Breast epithelium (tissue), 4 donors: ENCODE results near the gene RCAN1. TPM values are rescaled to one million over a fixed set of nuclear protein-coding genes. Genes with fewer than 3 reads are reported as not detected.

Source experiments
- DNase-seq, 2 donors: peaks; one replicate each; pipeline ENCODE4 v3.0.0-alpha.2; 2019; ENCODE audit warnings: low spot score in 2 of 2
- H3K27ac ChIP-seq, 2 donors: fragments of 200-600 bp; sonication (generic) in 1 of 2; one replicate each; pipeline ENCODE4 v1.5.1; 2016 to 2019; ENCODE audit warnings: mild to moderate bottlenecking in 1 of 2
- H3K27me3 ChIP-seq, 2 donors: fragments of 200-600 bp; sonication (generic) in 1 of 2; one replicate each; pipeline versions ENCODE4 v1.5.1 to v1.6.0; 2017 to 2019; ENCODE audit warnings: control low read depth in 1 of 2, mild to moderate bottlenecking in 1 of 2
- H3K36me3 ChIP-seq: fragments of 200-600 bp; one replicate; pipeline ENCODE4 v1.5.1; 2019
- H3K4me1 ChIP-seq, 2 donors: fragments of 200-600 bp; sonication (generic); one replicate each; pipeline ENCODE4 v1.5.1; 2016 to 2019; ENCODE audit warnings: control low read depth in 1 of 2
- H3K4me3 ChIP-seq, 3 donors: fragments of 200-600 bp; sonication (generic); 1 replicate in 2 of 3; 2 replicates in 1 of 3; pipeline ENCODE4 v1.5.1; 2016 to 2019; ENCODE audit warnings: mild to moderate bottlenecking in 3 of 3, moderate library complexity in 2 of 3
- H3K9me3 ChIP-seq, 2 donors: fragments of 200-600 bp; sonication (generic) in 1 of 2; one replicate each; pipeline ENCODE4 v1.5.1; 2016 to 2019; ENCODE audit warnings: control low read depth in 1 of 2
- POLR2A ChIP-seq: fragments of 450-650 bp; IDR thresholded peaks from one replicate; pipeline ENCODE4 v1.6.1; 2016; ENCODE audit warnings: antibody characterized with exemption, mild to moderate bottlenecking, moderate library complexity
- POLR2AphosphoS5 ChIP-seq, 3 donors: sonication (generic); formaldehyde crosslinking; IDR thresholded peaks; one replicate each; pipeline ENCODE4 v1.6.1; 2017; ENCODE audit warnings: antibody characterized with exemption in 3 of 3
- intact Hi-C: fragments of 100-400 bp; cut with DNase I; formaldehyde crosslinking; loops from one replicate; pipeline ENCODE4 v1.15.1; 2023; ENCODE audit warnings: low total_unique reads
- total RNA-seq, 3 donors: library from RNA; depleted of rRNA; stranded (reverse); fragments of >200 nt; gene quantifications; one replicate each; pipeline ENCODE4 v1.1.0, GENCODE V29; 2016
- TF ChIP-seq, protein P1 (sequence below), 3 donors: fragments of 450-650 bp; IDR thresholded peaks; one replicate each; pipeline ENCODE4 v1.5.1; 2016 to 2017; ENCODE audit warnings: antibody characterized with exemption in 3 of 3, mild to moderate bottlenecking in 3 of 3, moderate library complexity in 3 of 3

The RCAN1 gene
- total RNA-seq, 3 donors from 2014 or later = 30.1 to 73.0 (median 47.9) TPM

DNA sequence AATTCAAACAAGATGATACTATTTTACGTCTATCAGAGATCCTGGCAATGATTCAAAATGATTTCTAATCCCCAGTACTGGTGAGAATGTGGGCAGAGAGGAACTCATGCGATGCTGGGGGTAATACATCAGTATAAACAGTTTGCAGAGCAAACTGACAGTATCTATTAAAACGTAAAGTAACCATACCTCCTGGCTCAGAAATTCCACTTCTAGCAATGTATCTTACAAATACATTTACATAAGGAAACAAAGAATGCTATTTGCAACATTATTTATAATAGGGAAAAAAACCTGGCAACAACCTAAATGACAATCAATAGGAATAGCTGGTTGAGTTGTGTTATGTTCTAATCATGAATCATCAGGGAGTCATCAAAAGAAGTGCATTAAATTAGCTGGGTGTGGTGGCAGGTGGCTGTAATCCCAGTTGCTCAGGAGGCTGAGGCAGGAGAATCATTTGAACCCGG is 15.9 kb downstream of the RCAN1 start:
- H3K4me1 ChIP-seq = no peaks in the 10 kb centered on the region
- no peaks in the 10 kb centered on the region for H3K9me3 ChIP-seq
- no peak overlapping the region for H3K4me3 ChIP-seq
- no peak overlapping the region for H3K27ac ChIP-seq
- TF ChIP-seq POLR2A = no peak
- TF ChIP-seq, protein P1, sequence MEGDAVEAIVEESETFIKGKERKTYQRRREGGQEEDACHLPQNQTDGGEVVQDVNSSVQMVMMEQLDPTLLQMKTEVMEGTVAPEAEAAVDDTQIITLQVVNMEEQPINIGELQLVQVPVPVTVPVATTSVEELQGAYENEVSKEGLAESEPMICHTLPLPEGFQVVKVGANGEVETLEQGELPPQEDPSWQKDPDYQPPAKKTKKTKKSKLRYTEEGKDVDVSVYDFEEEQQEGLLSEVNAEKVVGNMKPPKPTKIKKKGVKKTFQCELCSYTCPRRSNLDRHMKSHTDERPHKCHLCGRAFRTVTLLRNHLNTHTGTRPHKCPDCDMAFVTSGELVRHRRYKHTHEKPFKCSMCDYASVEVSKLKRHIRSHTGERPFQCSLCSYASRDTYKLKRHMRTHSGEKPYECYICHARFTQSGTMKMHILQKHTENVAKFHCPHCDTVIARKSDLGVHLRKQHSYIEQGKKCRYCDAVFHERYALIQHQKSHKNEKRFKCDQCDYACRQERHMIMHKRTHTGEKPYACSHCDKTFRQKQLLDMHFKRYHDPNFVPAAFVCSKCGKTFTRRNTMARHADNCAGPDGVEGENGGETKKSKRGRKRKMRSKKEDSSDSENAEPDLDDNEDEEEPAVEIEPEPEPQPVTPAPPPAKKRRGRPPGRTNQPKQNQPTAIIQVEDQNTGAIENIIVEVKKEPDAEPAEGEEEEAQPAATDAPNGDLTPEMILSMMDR (IDR thresholded peaks at IDR 0.05) = no peak
- TF ChIP-seq POLR2AphosphoS5 (IDR thresholded peaks at IDR 0.05) = no peak
- intact Hi-C loops = no loop called here
- H3K36me3 ChIP-seq = no peaks in the 10 kb centered on the region
- no peak for DNase-seq
- H3K27me3 ChIP-seq = no peaks in the 10 kb centered on the region

DNA sequence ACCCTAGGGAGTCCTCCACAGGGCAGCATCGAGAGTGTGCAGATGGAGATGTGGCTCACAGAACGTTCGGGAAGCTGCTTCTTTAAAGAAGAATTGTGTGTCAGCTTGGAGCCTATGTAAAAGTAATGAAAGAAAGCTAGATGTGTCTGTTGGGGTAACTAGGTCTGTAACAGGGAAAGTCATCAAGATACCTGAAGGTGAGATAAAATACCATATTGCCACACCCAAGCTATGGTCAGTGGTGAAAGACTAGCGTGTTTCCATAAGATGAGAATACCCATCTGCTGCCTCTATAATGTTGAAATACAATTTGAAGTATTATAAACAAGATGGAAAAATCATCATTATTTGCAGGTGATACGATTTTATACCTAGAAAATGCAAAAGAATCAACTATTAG is 17.5 kb downstream of the RCAN1 start:
- Histone ChIP-seq H3K4me3 (no peak overlapping the region), H3K36me3 (no peaks in the 10 kb centered on the region), H3K9me3 (no peaks in the 10 kb centered on the region), H3K4me1 (no peaks in the 10 kb centered on the region), H3K27ac (no peak overlapping the region), H3K27me3 (no peaks in the 10 kb centered on the region)
- intact Hi-C loops = no loop called here
- TF ChIP-seq POLR2A (no peak), POLR2AphosphoS5 (IDR thresholded peaks at IDR 0.05) (no peak)
- TF ChIP-seq, protein P1 (IDR thresholded peaks at IDR 0.05) = no peak
- DNase-seq = no peak

DNA sequence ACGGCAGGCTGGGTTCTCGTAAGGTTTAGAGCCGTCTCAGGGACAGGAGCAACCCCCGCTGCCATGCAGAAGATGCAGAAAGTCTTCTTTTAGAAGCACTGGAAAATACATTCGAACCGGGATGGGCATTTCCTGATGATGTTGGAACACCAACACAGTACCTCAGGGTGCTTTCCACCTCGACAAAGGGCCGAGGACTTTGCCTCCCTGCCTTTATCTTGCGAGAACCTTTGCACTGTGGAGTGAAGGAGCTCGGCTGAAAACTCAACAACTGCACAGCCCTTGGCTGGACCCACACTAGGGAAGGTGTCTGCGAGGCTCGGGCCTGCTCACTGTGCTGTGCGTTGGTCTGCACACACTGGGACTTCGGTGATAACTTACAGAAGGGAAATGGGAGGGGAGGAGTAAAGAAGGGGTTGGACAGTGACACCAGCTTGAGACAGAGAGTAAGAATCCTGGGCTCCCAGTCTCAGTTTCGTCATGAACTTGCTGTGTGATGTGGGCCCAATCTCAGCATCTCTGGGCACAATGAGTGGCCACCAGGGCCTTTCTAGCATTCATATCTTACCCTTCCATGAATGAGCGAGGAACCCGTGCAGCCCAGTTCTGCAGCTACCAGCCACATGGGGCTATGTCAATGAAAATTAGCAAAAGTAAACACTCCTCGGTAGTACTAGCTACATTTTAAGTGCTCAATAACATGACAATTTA is 18.2 kb downstream of the RCAN1 start:
- Histone ChIP-seq H3K27ac (no peak overlapping the region), H3K36me3 (no peaks in the 10 kb centered on the region), H3K27me3 (no peaks in the 10 kb centered on the region), H3K4me1 (no peaks in the 10 kb centered on the region), H3K4me3 (no peak overlapping the region), H3K9me3 (no peaks in the 10 kb centered on the region)
- TF ChIP-seq POLR2A (no peak), POLR2AphosphoS5 (IDR thresholded peaks at IDR 0.05) (no peak)
- TF ChIP-seq, protein P1 (IDR thresholded peaks at IDR 0.05) = no peak
- intact Hi-C loops = no loop called here
- no peak for DNase-seq

DNA sequence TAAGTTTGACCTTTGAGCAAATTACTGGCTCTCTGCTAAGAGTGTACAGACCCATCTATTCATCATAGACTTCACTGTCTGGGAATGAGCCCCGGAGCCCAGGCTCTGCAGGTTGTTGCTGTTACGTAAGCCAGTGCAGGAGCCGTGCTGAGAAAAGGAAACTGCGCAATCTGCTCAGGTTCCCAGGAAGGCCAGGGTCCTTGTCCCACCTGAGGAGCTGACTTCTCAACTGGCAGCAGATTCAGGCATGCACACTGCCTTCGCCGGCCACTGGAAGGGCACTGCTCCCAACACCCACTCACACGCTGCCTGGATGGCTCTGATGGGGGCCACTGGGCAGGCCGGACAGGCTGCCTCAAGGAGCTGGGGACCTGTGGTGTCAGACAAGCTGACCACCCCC is 19.5 kb downstream of the RCAN1 start:
- no peaks in the 10 kb centered on the region for H3K9me3 ChIP-seq
- TF ChIP-seq POLR2AphosphoS5 (IDR thresholded peaks at IDR 0.05) (no peak), POLR2A (no peak)
- TF ChIP-seq, protein P1 (IDR thresholded peaks at IDR 0.05) = no peak
- intact Hi-C loops = no loop called here
- H3K4me1 ChIP-seq = no peaks in the 10 kb centered on the region
- no peak overlapping the region for H3K4me3 ChIP-seq
- no peak for DNase-seq
- H3K27me3 ChIP-seq = no peaks in the 10 kb centered on the region
- no peaks in the 10 kb centered on the region for H3K36me3 ChIP-seq
- H3K27ac ChIP-seq = no peak overlapping the region

DNA sequence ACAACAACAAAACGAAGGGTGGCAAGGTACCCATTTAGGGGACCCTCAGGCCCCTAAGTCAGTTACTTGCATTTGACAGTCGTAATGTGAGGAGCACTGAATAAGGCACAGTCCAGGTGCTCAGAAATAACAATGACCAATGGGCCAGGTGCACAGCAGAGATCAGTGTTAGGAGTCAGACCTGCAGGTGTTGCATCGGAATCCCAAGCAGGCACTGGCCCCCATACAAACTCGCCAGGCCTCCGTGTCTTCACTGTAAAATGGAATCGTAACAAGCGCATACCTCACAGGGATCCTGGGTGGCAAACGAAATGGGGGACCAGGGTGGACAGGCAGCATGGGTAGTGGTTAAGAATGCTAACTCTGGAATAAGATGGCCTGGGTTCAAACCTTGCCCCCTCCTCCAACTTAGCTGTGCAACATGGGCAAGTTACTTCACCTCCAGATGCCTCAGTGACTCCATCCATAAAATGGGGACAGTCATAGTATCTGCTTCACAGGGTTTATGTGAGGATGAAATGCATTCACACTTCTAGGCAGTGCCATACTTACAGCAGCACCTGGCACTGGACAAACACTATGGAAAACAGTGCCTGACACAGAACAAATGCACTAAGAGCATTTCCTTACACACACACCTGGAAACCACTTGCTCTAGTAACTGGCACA is 20.2 kb downstream of the RCAN1 start:
- no peaks in the 10 kb centered on the region for H3K27me3 ChIP-seq
- H3K4me3 ChIP-seq = no peak overlapping the region
- no peaks in the 10 kb centered on the region for H3K36me3 ChIP-seq
- DNase-seq = no peak
- H3K9me3 ChIP-seq = no peaks in the 10 kb centered on the region
- intact Hi-C loops = no loop called here
- H3K27ac ChIP-seq = peak overlapping the region in 1 of 2 donors; percentile 1
- H3K4me1 ChIP-seq = no peaks in the 10 kb centered on the region
- TF ChIP-seq POLR2A (no peak), POLR2AphosphoS5 (IDR thresholded peaks at IDR 0.05) (no peak)
- TF ChIP-seq, protein P1 (IDR thresholded peaks at IDR 0.05) = no peak
